IPS DF 6.9 (cell line): ENCODE results near the gene GLI3.

Source experiments
- DNase-seq: peaks from one replicate; pipeline ENCODE4 v3.0.0-alpha.2; 2013; ENCODE audit warnings: low read depth, low spot score
- H3K27ac ChIP-seq: one replicate; pipeline ENCODE4 v1.5.1; 2013; ENCODE audit warnings: low read length, control low read depth
- H3K27me3 ChIP-seq: 2 replicates; pipeline ENCODE4 v1.6.1; 2013; ENCODE audit warnings: mild to moderate bottlenecking, low read length; ENCODE audit not compliant: control insufficient read depth, insufficient read depth
- H3K36me3 ChIP-seq: 2 replicates; pipeline ENCODE4 v1.6.1; 2013; ENCODE audit warnings: low read length; ENCODE audit not compliant: control insufficient read depth, insufficient read depth
- H3K4me1 ChIP-seq: 2 replicates; pipeline ENCODE4 v1.6.1; 2013; ENCODE audit warnings: low read length; ENCODE audit not compliant: control insufficient read depth, insufficient read depth
- H3K4me3 ChIP-seq: 2 replicates; pipeline ENCODE4 v1.5.1; 2013; ENCODE audit warnings: mild to moderate bottlenecking, low read length
- H3K9me3 ChIP-seq: 2 replicates; pipeline ENCODE4 v1.6.1; 2013; ENCODE audit warnings: low read length, inconsistent platforms; ENCODE audit not compliant: control insufficient read depth, insufficient read depth
- WGBS: extraction: QIAGEN DNeasy Blood & Tissue Kit; methylation state at CpG from one replicate; pipeline ENCODE4 v1.1.7; 2013; ENCODE audit warnings: mixed read lengths, missing lambda C conversion rate; ENCODE audit not compliant: insufficient read length, insufficient coverage; 5-methylcytosine and 5-hydroxymethylcytosine counted together

The GLI3 gene

DNA sequence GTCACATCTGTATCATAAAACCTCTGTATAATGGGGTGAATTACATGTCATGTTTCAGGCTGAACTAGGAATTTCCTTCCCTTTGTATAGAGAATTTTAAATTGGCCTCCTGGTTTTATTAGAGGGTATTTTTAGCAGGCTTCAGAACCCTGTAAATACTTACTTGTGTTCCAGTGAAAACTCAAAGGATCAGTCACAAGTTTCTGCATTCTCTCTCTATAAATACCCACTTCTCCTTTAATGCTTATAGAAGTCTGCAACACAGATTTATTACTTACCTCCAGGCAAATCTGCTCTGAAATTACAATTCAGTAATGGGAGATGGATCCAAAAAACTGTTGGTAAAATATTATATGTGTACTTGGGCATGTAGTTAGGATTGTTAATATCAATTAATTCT lies 161.6 kb downstream of the GLI3 start:
- Histone ChIP-seq H3K36me3 (no peaks in the 10 kb centered on the region), H3K27ac (no peak overlapping the region), H3K4me3 (no peak overlapping the region), H3K9me3 (no peaks in the 10 kb centered on the region), H3K27me3 (no peaks in the 10 kb centered on the region), H3K4me1 (no peaks in the 10 kb centered on the region)
- no peak for DNase-seq

DNA sequence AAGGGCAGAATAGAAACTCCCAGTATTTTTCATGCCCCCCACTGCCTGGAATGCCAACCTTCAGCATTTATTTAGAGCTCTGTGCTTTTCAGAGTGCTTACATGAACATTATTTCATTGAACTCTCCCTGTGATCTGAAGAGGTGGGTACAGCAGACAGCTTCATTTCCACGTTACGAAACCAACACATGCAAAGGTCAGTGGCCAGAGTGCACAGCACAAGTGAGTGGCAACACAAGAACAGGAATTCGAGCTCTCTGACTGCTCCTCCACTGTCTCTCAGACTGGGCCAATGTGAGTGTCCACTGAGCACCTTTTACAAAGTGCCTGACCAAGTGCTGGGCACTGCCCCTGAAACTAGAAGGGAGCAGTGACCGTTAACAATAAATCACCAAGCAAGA lies 162.9 kb downstream of the GLI3 start:
- no peaks in the 10 kb centered on the region for H3K36me3 ChIP-seq
- H3K27me3 ChIP-seq = no peaks in the 10 kb centered on the region
- WGBS = no CpG with 5 or more reads among the region's 4 CpGs
- no peak overlapping the region for H3K27ac ChIP-seq
- no peak for DNase-seq
- no peaks in the 10 kb centered on the region for H3K9me3 ChIP-seq
- H3K4me1 ChIP-seq = no peaks in the 10 kb centered on the region
- no peak overlapping the region for H3K4me3 ChIP-seq

DNA sequence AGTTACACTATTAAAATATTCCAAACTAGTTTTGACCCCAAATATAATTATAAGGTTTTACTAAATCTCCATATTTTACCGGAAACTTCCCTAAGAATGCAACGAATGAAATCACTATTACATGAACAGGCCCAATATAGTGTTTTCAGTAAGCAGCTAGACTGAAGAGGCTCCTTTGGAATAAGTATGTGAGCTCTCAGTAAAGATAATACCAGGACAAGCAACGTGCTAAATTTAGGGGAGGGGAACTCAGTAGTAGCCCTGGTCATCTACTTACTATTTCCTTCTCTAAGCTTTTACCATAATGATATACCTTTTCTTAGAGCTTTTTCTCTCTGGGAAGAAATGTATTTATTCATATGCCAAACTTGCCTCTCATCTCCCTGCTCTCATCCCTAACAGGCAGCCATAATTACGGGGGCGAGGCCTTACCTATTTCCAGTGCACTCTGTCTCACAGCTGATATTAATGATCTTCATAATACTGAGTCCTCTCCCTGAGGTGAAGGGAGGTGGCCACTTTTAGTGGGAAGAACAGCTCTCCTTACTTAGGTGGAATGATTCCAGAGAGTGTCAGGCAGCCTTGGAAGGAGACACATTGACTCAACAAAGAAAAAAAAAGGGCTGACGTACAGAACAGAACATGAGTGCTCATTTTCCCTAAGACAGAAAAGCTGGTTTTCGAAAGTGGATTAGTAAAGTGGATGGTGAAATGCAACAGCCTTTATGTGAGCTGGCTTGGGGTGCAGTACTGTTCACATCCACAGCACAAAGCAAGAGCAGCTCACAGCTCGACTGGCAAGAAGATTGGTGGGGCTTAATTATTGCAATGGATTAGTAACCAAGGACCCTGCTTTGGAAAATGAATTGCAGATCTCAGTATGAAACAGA lies 165.4 kb downstream of the GLI3 start:
- Histone ChIP-seq H3K4me3 (no peak overlapping the region), H3K27ac (no peak overlapping the region), H3K27me3 (no peaks in the 10 kb centered on the region), H3K36me3 (no peaks in the 10 kb centered on the region), H3K9me3 (no peaks in the 10 kb centered on the region), H3K4me1 (no peaks in the 10 kb centered on the region; the same call in 1 of the 2 replicates)
- WGBS = no CpG with 5 or more reads among the region's 8 CpGs
- no peak for DNase-seq

DNA sequence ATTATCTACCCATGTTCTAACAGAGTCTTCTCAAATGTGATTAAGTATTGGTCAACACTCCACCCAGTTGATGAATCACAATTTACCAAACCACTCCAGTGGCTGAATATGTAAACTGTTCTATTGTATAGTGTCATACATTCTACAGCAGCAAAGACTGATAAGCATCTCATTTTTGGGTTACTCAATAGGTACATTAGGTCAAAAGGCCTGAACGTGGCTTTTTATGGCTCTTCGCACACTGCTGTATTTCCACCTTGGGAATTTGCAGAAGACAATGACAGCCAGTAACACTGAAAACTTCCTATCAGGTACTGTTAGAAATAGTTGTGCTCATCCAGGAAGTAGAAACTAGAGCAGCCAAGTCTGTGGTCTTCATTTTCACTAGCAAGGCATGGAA lies 166.9 kb downstream of the GLI3 start:
- DNase-seq = no peak
- Histone ChIP-seq H3K36me3 (no peaks in the 10 kb centered on the region), H3K27me3 (no peaks in the 10 kb centered on the region), H3K4me1 (peaks cover 1% of the 10 kb centered on the region; the same call in 1 of the 2 replicates), H3K27ac (no peak overlapping the region), H3K4me3 (no peak overlapping the region), H3K9me3 (no peaks in the 10 kb centered on the region)
- no CpG with 5 or more reads among the region's 2 CpGs for WGBS

DNA sequence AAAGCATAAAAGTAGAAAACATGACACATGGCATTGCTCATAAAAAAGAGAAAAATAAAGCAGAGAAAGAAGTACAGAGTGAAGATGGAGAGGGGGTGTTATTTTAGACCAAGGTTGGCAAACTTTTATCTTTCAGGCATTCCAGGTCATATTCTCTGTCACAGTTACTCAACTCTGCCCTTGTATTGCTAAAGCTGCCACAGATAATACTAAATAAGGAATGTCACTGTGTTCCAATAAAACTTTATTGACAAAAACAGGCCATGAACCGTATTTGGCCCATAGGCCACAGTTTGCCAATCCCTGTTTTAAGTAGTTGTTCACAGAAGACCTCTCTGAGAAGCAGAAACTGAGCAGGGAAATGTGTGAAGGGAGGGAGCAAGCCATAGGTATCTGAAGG lies 167.4 kb downstream of the GLI3 start:
- Histone ChIP-seq H3K9me3 (no peaks in the 10 kb centered on the region), H3K27ac (no peak overlapping the region), H3K27me3 (no peaks in the 10 kb centered on the region), H3K36me3 (no peaks in the 10 kb centered on the region), H3K4me1 (peaks cover 3% of the 10 kb centered on the region; the same call in 1 of the 2 replicates), H3K4me3 (no peak overlapping the region)
- no CpG with 5 or more reads among the region's 1 CpG for WGBS
- no peak for DNase-seq

DNA sequence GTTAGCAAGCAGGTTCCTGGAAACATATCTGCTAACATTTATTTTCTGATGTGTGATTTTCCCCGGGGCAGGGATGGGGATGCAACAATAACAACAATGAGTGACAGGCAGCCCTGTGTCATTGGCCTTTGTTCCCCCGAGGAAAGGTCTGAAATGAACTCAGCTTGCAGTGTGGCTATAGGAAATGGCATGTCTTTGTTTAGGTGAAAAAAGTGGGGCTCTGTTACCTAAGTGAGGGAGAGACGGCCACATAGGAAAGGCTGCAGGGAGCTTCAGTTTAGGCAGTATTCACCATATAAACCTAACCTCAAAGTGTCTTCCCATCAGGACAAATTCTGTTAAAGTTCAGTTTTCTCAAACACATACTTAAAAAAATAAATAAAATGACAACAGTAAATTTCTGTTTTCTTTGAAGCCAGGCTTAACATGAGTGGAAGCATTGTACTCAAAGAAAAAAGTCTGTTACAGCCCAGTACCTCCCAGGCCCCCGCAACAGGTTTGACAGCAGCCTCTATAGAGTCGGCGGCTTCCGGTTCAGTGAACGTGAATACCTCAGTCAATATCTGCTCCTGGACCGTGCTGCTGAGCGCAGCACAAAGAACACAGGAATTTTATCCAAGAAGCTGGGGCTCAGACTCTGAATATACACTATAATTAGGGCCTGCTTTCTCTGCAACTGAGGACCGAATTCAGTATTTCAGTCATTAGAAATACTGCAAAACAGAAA lies 168.3 kb downstream of the GLI3 start:
- Histone ChIP-seq H3K4me1 (peaks cover 3% of the 10 kb centered on the region; the same call in 1 of the 2 replicates), H3K27me3 (no peaks in the 10 kb centered on the region), H3K27ac (no peak overlapping the region), H3K4me3 (no peak overlapping the region), H3K36me3 (no peaks in the 10 kb centered on the region), H3K9me3 (no peaks in the 10 kb centered on the region)
- no CpG with 5 or more reads among the region's 11 CpGs for WGBS
- no peak for DNase-seq

DNA sequence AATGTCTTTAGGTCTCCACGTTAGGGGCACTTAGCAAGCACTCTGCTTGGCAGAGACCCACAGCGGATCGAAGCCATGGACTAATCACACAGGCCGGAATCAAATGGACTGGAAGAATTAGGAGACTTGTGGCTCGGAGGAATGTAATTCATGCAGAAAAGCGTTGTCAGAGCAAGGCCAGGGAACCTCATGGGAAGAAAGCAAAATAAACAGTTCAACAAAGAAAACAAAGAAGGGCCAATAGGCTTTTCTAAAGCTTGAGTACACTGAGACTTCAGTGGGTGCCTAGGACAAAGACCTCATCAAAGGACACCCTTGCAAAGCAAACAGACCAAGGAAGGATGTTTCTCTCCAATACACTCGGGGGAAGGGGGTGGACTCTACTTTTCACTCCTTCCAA lies 171.1 kb downstream of the GLI3 start:
- Histone ChIP-seq H3K4me3 (no peak overlapping the region), H3K9me3 (no peaks in the 10 kb centered on the region), H3K27me3 (no peaks in the 10 kb centered on the region), H3K36me3 (no peaks in the 10 kb centered on the region), H3K4me1 (peaks cover 3% of the 10 kb centered on the region; the same call in 1 of the 2 replicates), H3K27ac (no peak overlapping the region)
- no peak for DNase-seq
- no CpG with 5 or more reads among the region's 7 CpGs for WGBS

DNA sequence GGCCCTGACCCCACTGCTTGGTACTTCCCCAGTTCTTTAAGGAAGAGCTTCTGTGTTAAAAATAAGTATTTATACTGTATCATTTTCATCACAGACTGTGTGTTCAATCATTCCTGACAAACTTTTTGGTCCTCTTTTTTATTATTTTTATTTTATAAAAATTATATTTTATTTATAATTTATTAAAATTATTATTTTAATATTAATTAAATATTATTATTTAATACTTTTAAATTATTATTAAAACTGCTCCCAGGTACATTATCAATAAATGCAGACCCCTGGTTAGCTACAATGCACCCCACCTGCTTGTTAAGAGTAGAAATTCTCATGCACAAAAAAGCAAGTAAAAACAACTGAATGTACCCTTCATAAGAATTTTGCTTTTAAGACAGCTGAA lies 172.0 kb downstream of the GLI3 start:
- Histone ChIP-seq H3K4me1 (peaks cover 3% of the 10 kb centered on the region; the same call in 1 of the 2 replicates), H3K4me3 (no peak overlapping the region), H3K27ac (no peak overlapping the region), H3K27me3 (no peaks in the 10 kb centered on the region), H3K9me3 (no peaks in the 10 kb centered on the region), H3K36me3 (no peaks in the 10 kb centered on the region)
- DNase-seq = no peak

DNA sequence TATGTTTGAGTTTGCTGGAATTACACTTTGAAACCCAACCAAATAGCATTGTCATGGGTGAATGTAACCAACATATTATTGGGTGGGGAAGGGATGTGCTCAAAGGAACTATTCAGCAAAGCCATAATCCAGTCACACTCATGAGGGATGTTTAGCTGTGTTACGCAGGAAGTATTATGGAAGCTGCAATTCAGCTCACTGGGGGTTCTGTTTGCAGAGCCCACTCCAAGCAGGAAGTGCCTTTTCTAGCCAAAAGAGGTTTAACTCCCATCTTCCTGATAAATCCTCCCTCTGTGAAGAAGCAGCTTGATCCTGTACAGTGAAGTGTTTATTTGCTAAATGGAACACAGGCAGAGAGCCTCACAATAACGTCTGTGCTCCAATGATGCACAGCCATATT lies 172.5 kb downstream of the GLI3 start:
- H3K4me1 ChIP-seq = peaks cover 3% of the 10 kb centered on the region; the same call in 1 of the 2 replicates
- DNase-seq = no peak
- H3K9me3 ChIP-seq = no peaks in the 10 kb centered on the region
- no peaks in the 10 kb centered on the region for H3K27me3 ChIP-seq
- H3K27ac ChIP-seq = no peak overlapping the region
- no CpG with 5 or more reads among the region's 2 CpGs for WGBS
- no peak overlapping the region for H3K4me3 ChIP-seq
- H3K36me3 ChIP-seq = no peaks in the 10 kb centered on the region

DNA sequence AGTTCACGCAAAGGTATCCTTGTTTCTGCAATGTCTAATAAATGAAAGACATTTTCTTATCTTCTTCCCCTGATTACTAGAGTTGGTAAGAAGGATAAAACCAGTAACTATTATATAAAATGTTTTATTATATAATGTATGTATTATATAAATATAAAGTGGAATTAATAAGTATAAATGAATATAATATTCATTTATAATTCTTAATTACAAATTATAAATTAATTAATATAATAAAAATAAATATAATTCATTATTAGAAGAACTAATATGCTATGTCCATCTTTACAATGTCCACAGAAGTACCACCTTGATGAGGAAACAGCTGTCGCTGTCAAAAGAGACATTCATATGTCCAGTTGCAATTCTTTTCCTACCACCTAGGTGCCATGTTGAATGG lies 177.7 kb downstream of the GLI3 start:
- H3K4me1 ChIP-seq = no peaks in the 10 kb centered on the region
- WGBS = no CpG with 5 or more reads among the region's 2 CpGs
- no peak overlapping the region for H3K4me3 ChIP-seq
- DNase-seq = no peak
- no peak overlapping the region for H3K27ac ChIP-seq
- H3K9me3 ChIP-seq = no peaks in the 10 kb centered on the region
- no peaks in the 10 kb centered on the region for H3K36me3 ChIP-seq
- H3K27me3 ChIP-seq = no peaks in the 10 kb centered on the region
